Endometrial microvascular endothelial cells (primary cell): ENCODE data around the gene NBEAL1. TPM values are rescaled to one million over a fixed set of nuclear protein-coding genes. Genes with fewer than 3 reads are reported as not detected.
"Not testable (repeated sequence)": the region's sequence is repeated elsewhere in the genome, so short reads cannot be mapped to it uniquely, and the experiment has no call there.

Experiments
- in situ Hi-C: cut with HindIII; loops from 2 replicates; pipeline ENCODE4 v1.10.0; 2017; ENCODE audit warnings: low sequenced_read_pairs, low pct_unique_long_range_greater_than_20kb; ENCODE audit errors: inconsistent ontology term
- total RNA-seq: library from RNA; depleted of rRNA; stranded (reverse); fragments of >200 nt; gene quantifications from one replicate; pipeline ENCODE4 v1.2.3, GENCODE V29; 2015; ENCODE audit errors: inconsistent ontology term

NBEAL1 gene
- total RNA-seq, 1 donor from 2014 or later = 13.8 TPM

GRCh38 chr2:203090721-203091120 is 76.0 kb downstream of the NBEAL1 start:
- in situ Hi-C loops = not testable (repeated sequence)

GRCh38 chr2:203097735-203098134 is 83.1 kb downstream of the NBEAL1 start:
- in situ Hi-C loops = no loop called here

GRCh38 chr2:203102357-203102756 is 87.7 kb downstream of the NBEAL1 start:
- in situ Hi-C loops = not testable (repeated sequence)

- in situ Hi-C loops = no loop called here
Observed at GRCh38 chr2:203104273-203104672, 89.6 kb downstream of the NBEAL1 start.

GRCh38 chr2:203105996-203106395 is 91.3 kb downstream of the NBEAL1 start:
- in situ Hi-C loops = no loop called here

GRCh38 chr2:203110496-203110895 is 95.8 kb downstream of the NBEAL1 start:
- in situ Hi-C loops = not testable (repeated sequence)

- in situ Hi-C loops = no loop called here
Observed at GRCh38 chr2:203112342-203112741, 97.7 kb downstream of the NBEAL1 start.

- in situ Hi-C loops = not testable (repeated sequence)
Observed at GRCh38 chr2:203115201-203115700, 100.6 kb downstream of the NBEAL1 start.

- in situ Hi-C loops = no loop called here
Observed at GRCh38 chr2:203122317-203122986, 107.8 kb downstream of the NBEAL1 start.

- in situ Hi-C loops = no loop called here
Observed at GRCh38 chr2:203126996-203127395, 112.3 kb downstream of the NBEAL1 start.

- in situ Hi-C loops = no loop called here
Observed at GRCh38 chr2:203135105-203135504, 120.4 kb downstream of the NBEAL1 start.

- in situ Hi-C loops = no loop called here
Observed at GRCh38 chr2:203143391-203143790, 128.7 kb downstream of the NBEAL1 start.

GRCh38 chr2:203149194-203149593 is 134.5 kb downstream of the NBEAL1 start:
- in situ Hi-C loops = no loop called here

- in situ Hi-C loops = no loop called here
Observed at GRCh38 chr2:203155406-203155805, 140.7 kb downstream of the NBEAL1 start.

GRCh38 chr2:203162722-203163121 is 148.0 kb downstream of the NBEAL1 start:
- in situ Hi-C loops = not testable (repeated sequence)

- in situ Hi-C loops = no loop called here
Observed at GRCh38 chr2:203164311-203164935, 149.7 kb downstream of the NBEAL1 start.

- in situ Hi-C loops = no loop called here
Observed at GRCh38 chr2:203167751-203168150, 153.1 kb downstream of the NBEAL1 start.

GRCh38 chr2:203170502-203170901 is 155.8 kb downstream of the NBEAL1 start:
- in situ Hi-C loops = no loop called here

- in situ Hi-C loops = no loop called here
Observed at GRCh38 chr2:203175371-203175770, 160.7 kb downstream of the NBEAL1 start.

- in situ Hi-C loops = no loop called here
Observed at GRCh38 chr2:203177361-203177760, 162.7 kb downstream of the NBEAL1 start.
